H9 (cell line): ENCODE measurements around the gene ANKZF1. TPM values are rescaled to one million over a fixed set of nuclear protein-coding genes. Genes with fewer than 3 reads are reported as not detected.
A peak's percentile ranks its signal among the peaks of the same experiment; 100 is the strongest.

ENCODE experiments used
- DNase-seq: peaks from one replicate; pipeline ENCODE4 v3.0.0-alpha.2; 2017
- H2AFZ ChIP-seq: one replicate; pipeline ENCODE4 v1.6.1; 2013; ENCODE audit warnings: mild to moderate bottlenecking, low read length, control low read depth, moderate library complexity
- H2AK5ac ChIP-seq: 2 replicates; pipeline ENCODE4 v1.6.1; 2013; ENCODE audit warnings: low read length, control low read depth, mixed read lengths; ENCODE audit not compliant: insufficient read length
- H2BK120ac ChIP-seq: one replicate; pipeline ENCODE4 v1.6.1; 2013; ENCODE audit warnings: low read depth, mild to moderate bottlenecking, low read length, control low read depth, inconsistent platforms; ENCODE audit not compliant: poor library complexity, severe bottlenecking
- H2BK12ac ChIP-seq: 2 replicates; pipeline ENCODE4 v1.6.1; 2013; ENCODE audit warnings: low read length, control low read depth, mixed read lengths, low read depth; ENCODE audit not compliant: insufficient read length
- H2BK15ac ChIP-seq: 2 replicates; pipeline ENCODE4 v1.6.1; 2013; ENCODE audit warnings: low read depth, low read length, control low read depth
- H2BK20ac ChIP-seq: one replicate; pipeline ENCODE4 v1.6.1; 2013; ENCODE audit warnings: low read depth, mild to moderate bottlenecking, low read length, control low read depth, inconsistent platforms; ENCODE audit not compliant: poor library complexity, severe bottlenecking
- H2BK5ac ChIP-seq: 2 replicates; pipeline ENCODE4 v1.6.1; 2013; ENCODE audit warnings: low read length, control low read depth, mixed read lengths; ENCODE audit not compliant: insufficient read length
- H3K14ac ChIP-seq: 2 replicates; pipeline ENCODE4 v1.6.1; 2013; ENCODE audit warnings: low read length, control low read depth; ENCODE audit not compliant: insufficient read depth
- H3K18ac ChIP-seq: 2 replicates; pipeline ENCODE4 v1.6.1; 2013; ENCODE audit warnings: low read depth, mild to moderate bottlenecking, mixed read lengths, low read length, control low read depth; ENCODE audit not compliant: insufficient read length
- H3K23ac ChIP-seq: 2 replicates; pipeline ENCODE4 v1.6.1; 2013; ENCODE audit warnings: low read length, control low read depth, mixed read lengths, low read depth; ENCODE audit not compliant: insufficient read length
- H3K23me2 ChIP-seq: 2 replicates; pipeline ENCODE4 v1.6.1; 2013; ENCODE audit warnings: low read depth, mild to moderate bottlenecking, mixed read lengths, low read length, control low read depth; ENCODE audit not compliant: insufficient read length, poor library complexity, severe bottlenecking
- H3K27ac ChIP-seq: 2 replicates; pipeline ENCODE4 v1.5.1; 2013; ENCODE audit warnings: low read length, control low read depth, mixed read lengths, low read depth; ENCODE audit not compliant: insufficient read length
- H3K27me3 ChIP-seq: 2 replicates; pipeline ENCODE4 v1.6.1; 2013; ENCODE audit warnings: low read length, control low read depth, inconsistent platforms; ENCODE audit not compliant: insufficient read depth
- H3K4ac ChIP-seq: 2 replicates; pipeline ENCODE4 v1.6.1; 2013; ENCODE audit warnings: low read depth, mild to moderate bottlenecking, control low read depth, inconsistent platforms, low read length, moderate library complexity
- H3K4me1 ChIP-seq: 2 replicates; pipeline ENCODE4 v1.6.1; 2013; ENCODE audit warnings: low read length, control low read depth, inconsistent platforms; ENCODE audit not compliant: insufficient read depth
- H3K4me2 ChIP-seq: 2 replicates; pipeline ENCODE4 v1.6.1; 2013; ENCODE audit warnings: low read length, control low read depth, mixed read lengths; ENCODE audit not compliant: insufficient read length, insufficient read depth
- H3K56ac ChIP-seq: 2 replicates; pipeline ENCODE4 v1.6.1; 2013; ENCODE audit warnings: low read depth, mild to moderate bottlenecking, mixed read lengths, low read length, control low read depth; ENCODE audit not compliant: insufficient read length
- H3K79me1 ChIP-seq: 2 replicates; pipeline ENCODE4 v1.6.1; 2013; ENCODE audit warnings: low read depth, mild to moderate bottlenecking, moderate library complexity, low read length, control low read depth, inconsistent platforms; ENCODE audit not compliant: insufficient read depth, poor library complexity, severe bottlenecking
- H3K79me2 ChIP-seq: 2 replicates; pipeline ENCODE4 v1.6.1; 2013; ENCODE audit warnings: low read length, control low read depth, inconsistent platforms; ENCODE audit not compliant: insufficient read depth
- H3K9ac ChIP-seq: 2 replicates; pipeline ENCODE4 v1.6.1; 2013; ENCODE audit warnings: low read length, control low read depth, mixed read lengths; ENCODE audit not compliant: insufficient read length; ENCODE audit errors: extremely low read depth
- H3K9me3 ChIP-seq: one replicate; pipeline ENCODE4 v1.6.1; 2013; ENCODE audit warnings: low read depth, low read length, inconsistent platforms; ENCODE audit not compliant: control insufficient read depth
- H3T11ph ChIP-seq: one replicate; pipeline ENCODE4 v1.6.1; 2013; ENCODE audit warnings: mild to moderate bottlenecking, low read length, control low read depth, inconsistent platforms
- H4K20me1 ChIP-seq: one replicate; pipeline ENCODE4 v1.6.1; 2013; ENCODE audit not compliant: control insufficient read depth, insufficient read length, insufficient read depth
- H4K5ac ChIP-seq: 2 replicates; pipeline ENCODE4 v1.6.1; 2013; ENCODE audit warnings: low read depth, mild to moderate bottlenecking, mixed read lengths, low read length, control low read depth; ENCODE audit not compliant: insufficient read length
- H4K8ac ChIP-seq: replicated peaks from 2 replicates; pipeline ENCODE4 v1.6.1; 2013; ENCODE audit warnings: low read length, control low read depth, mixed read lengths, low read depth; ENCODE audit not compliant: insufficient read length
- H4K91ac ChIP-seq: 2 replicates; pipeline ENCODE4 v1.6.1; 2013; ENCODE audit warnings: low read depth, mild to moderate bottlenecking, moderate library complexity, mixed read lengths, low read length, control low read depth; ENCODE audit not compliant: insufficient read length
- H3K27ac Mint-ChIP-seq, 3 experiments: 2 replicates in 2 of 3; 3 replicates in 1 of 3; pipeline ENCODE4 v1.8.0; 2020 to 2021; ENCODE audit warnings: mixed read lengths in 3 of 3, mild to moderate bottlenecking in 1 of 3, moderate library complexity in 1 of 3
- H3K27me3 Mint-ChIP-seq: 2 replicates; pipeline ENCODE4 v1.8.0; 2021; ENCODE audit warnings: low read depth, mild to moderate bottlenecking, moderate library complexity, mixed read lengths
- H3K36me3 Mint-ChIP-seq, 3 experiments: 2 replicates in 2 of 3; 3 replicates in 1 of 3; pipeline ENCODE4 v1.8.0; 2020 to 2021; ENCODE audit warnings: low read depth in 3 of 3, mixed read lengths in 3 of 3; ENCODE audit not compliant: insufficient read depth in 1 of 3
- H3K4me1 Mint-ChIP-seq, 2 experiments: 2 replicates each; pipeline ENCODE4 v1.8.0; 2020; ENCODE audit warnings: mixed read lengths in 2 of 2
- H3K4me3 Mint-ChIP-seq, 2 experiments: 2 replicates in 1 of 2; 3 replicates in 1 of 2; pipeline ENCODE4 v1.8.0; 2020 to 2021; ENCODE audit warnings: mild to moderate bottlenecking in 2 of 2, mixed read lengths in 2 of 2, moderate library complexity in 1 of 2
- H3K9me3 Mint-ChIP-seq, 2 experiments: 2 replicates in 1 of 2; 3 replicates in 1 of 2; pipeline ENCODE4 v1.8.0; 2020; ENCODE audit warnings: mild to moderate bottlenecking in 2 of 2, mixed read lengths in 2 of 2, moderate library complexity in 1 of 2
- CTCF ChIP-seq: fragments of 200-600 bp; sonication (generic); conservative IDR thresholded peaks from 3 replicates; pipeline ENCODE4 v1.8.0; 2021; ENCODE audit warnings: antibody characterized with exemption, mild to moderate bottlenecking
- WGBS: extraction: QIAGEN DNeasy Blood & Tissue Kit; methylation state at CpG from one replicate; pipeline ENCODE4 v1.1.7; 2013; ENCODE audit warnings: missing lambda C conversion rate, low lambda C conversion rate, mixed read lengths; ENCODE audit not compliant: insufficient read length; ENCODE audit errors: extremely low coverage; 5-methylcytosine and 5-hydroxymethylcytosine counted together
- total RNA-seq: library from RNA; stranded (reverse); gene quantifications from 2 replicates; pipeline ENCODE4 v1.2.1, GENCODE V29; 2021

The ANKZF1 gene
- total RNA-seq, 1 experiment from 2014 or later, result 55.4 TPM

GRCh38 chr2:219279916-219280516 is 50.4 kb downstream of the ANKZF1 start:
- no peak overlapping the region for H3K27ac ChIP-seq
- H2BK5ac ChIP-seq, result no peak overlapping the region
- peak overlapping the region; percentile 79; the same call in 1 of the 2 replicates for H3K14ac ChIP-seq
- peak overlapping the region; percentile 3 for H2AK5ac ChIP-seq
- H2AFZ ChIP-seq, result no peak overlapping the region
- no peaks in the 10 kb centered on the region; the same call in 1 of the 2 replicates for H3K4me1 ChIP-seq
- Mint-ChIP-seq H3K27me3 (peaks cover 2% of the 10 kb centered on the region), H3K4me1 (peaks cover 28 to 31% of the 10 kb centered on the region in 2 experiments), H3K36me3 (peaks cover 4 to 30% (median 14%) of the 10 kb centered on the region in 3 experiments; a peak in 6 of 7 replicates), H3K9me3 (no peaks in the 10 kb centered on the region), H3K27ac (peak overlapping the region in 2 of 3 experiments; percentile 89 to 93; a peak in 4 of 7 replicates), H3K4me3 (peak overlapping the region; percentile 77 to 89)
- no peak overlapping the region for H3T11ph ChIP-seq
- TF ChIP-seq CTCF, result no peak
- no peak overlapping the region for H3K23ac ChIP-seq
- no peak overlapping the region for H2BK12ac ChIP-seq
- peak overlapping the region; percentile 54 for H3K9ac ChIP-seq
- peak overlapping the region; percentile 96 for H3K4me2 ChIP-seq
- no peak overlapping the region for H3K4ac ChIP-seq
- H3K9me3 ChIP-seq, result no peaks in the 10 kb centered on the region
- DNase-seq, result no peak
- H3K18ac ChIP-seq, result no peak overlapping the region
- H2BK15ac ChIP-seq, result no peak overlapping the region; the same call in 1 of the 2 replicates
- H4K91ac ChIP-seq, result no peak overlapping the region
- no peak overlapping the region for H3K56ac ChIP-seq
- no peak overlapping the region for H2BK20ac ChIP-seq
- H3K23me2 ChIP-seq, result peaks cover 12% of the 10 kb centered on the region
- no peaks in the 10 kb centered on the region for H3K27me3 ChIP-seq
- WGBS, result no CpG with 5 or more reads among the region's 12 CpGs
- no peaks in the 10 kb centered on the region for H3K79me2 ChIP-seq
- no peaks in the 10 kb centered on the region for H4K20me1 ChIP-seq
- H3K79me1 ChIP-seq, result no peaks in the 10 kb centered on the region
- H4K5ac ChIP-seq, result no peak overlapping the region
- H2BK120ac ChIP-seq, result no peak overlapping the region
- no peak overlapping the region for H4K8ac ChIP-seq
